ENCODE data around the gene MEI1.

DNA sequence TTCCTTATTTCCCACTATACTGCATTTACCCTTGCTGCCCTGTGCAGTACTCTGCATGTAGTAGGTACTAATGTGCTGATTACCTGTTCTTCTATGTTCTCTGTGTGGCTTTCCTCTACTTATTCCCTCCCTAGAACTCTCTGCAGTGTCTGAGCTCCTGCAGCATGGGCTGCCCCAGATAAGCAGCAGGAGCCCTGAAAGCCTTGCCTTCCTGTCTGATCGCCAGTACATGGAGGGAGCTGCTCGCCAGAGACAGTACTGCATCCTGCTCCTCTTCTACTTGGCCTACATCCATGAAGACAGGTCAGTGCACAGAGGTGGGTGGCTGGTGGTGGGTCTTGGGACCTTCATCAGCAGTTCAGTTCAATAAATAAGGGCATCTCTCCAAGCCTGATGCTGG, 58.9 kb downstream of the MEI1 start:
- TF ChIP-seq EZH2 (IDR thresholded peaks at IDR 0.05; ENCODE audit: insufficient read depth, low read length), result no peak
- TF ChIP-seq, protein P1, sequence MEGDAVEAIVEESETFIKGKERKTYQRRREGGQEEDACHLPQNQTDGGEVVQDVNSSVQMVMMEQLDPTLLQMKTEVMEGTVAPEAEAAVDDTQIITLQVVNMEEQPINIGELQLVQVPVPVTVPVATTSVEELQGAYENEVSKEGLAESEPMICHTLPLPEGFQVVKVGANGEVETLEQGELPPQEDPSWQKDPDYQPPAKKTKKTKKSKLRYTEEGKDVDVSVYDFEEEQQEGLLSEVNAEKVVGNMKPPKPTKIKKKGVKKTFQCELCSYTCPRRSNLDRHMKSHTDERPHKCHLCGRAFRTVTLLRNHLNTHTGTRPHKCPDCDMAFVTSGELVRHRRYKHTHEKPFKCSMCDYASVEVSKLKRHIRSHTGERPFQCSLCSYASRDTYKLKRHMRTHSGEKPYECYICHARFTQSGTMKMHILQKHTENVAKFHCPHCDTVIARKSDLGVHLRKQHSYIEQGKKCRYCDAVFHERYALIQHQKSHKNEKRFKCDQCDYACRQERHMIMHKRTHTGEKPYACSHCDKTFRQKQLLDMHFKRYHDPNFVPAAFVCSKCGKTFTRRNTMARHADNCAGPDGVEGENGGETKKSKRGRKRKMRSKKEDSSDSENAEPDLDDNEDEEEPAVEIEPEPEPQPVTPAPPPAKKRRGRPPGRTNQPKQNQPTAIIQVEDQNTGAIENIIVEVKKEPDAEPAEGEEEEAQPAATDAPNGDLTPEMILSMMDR (IDR thresholded peaks at IDR 0.05; ENCODE audit: insufficient read depth, low read depth, low read length), result no peak
